Measurements from ENCODE around the gene CD96. TPM values are rescaled to one million over a fixed set of nuclear protein-coding genes. Genes with fewer than 3 reads are reported as not detected.

The CD96 gene, protein sequence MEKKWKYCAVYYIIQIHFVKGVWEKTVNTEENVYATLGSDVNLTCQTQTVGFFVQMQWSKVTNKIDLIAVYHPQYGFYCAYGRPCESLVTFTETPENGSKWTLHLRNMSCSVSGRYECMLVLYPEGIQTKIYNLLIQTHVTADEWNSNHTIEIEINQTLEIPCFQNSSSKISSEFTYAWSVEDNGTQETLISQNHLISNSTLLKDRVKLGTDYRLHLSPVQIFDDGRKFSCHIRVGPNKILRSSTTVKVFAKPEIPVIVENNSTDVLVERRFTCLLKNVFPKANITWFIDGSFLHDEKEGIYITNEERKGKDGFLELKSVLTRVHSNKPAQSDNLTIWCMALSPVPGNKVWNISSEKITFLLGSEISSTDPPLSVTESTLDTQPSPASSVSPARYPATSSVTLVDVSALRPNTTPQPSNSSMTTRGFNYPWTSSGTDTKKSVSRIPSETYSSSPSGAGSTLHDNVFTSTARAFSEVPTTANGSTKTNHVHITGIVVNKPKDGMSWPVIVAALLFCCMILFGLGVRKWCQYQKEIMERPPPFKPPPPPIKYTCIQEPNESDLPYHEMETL
- 80.2 TPM for total RNA-seq
- polyA plus RNA-seq: 27.0 TPM
- long read RNA-seq, donor 1: 0 reads
- long read RNA-seq, donor 2, full-length matches to known transcripts: 23 of 30 reads
- long read RNA-seq, donor 2, partial matches to known transcripts: 7 of 30 reads
- long read RNA-seq, donor 2, other reads (novel, unspliced or antisense): 0 of 30 reads
- long read RNA-seq, donor 3, full-length matches to known transcripts: 10 of 68 reads
- long read RNA-seq, donor 3, partial matches to known transcripts: 24 of 68 reads
- long read RNA-seq, donor 3, other reads (novel, unspliced or antisense): 34 of 68 reads
- long read RNA-seq, donor 4, full-length matches to known transcripts: 4 of 23 reads
- long read RNA-seq, donor 4, partial matches to known transcripts: 19 of 23 reads
- long read RNA-seq, donor 4, other reads (novel, unspliced or antisense): 0 of 23 reads
- long read RNA-seq, donor 5, full-length matches to known transcripts: 8 of 60 reads
- long read RNA-seq, donor 5, partial matches to known transcripts: 52 of 60 reads
- long read RNA-seq, donor 5, other reads (novel, unspliced or antisense): 0 of 60 reads
- long read RNA-seq, donor 6, full-length matches to known transcripts: 5 of 19 reads
- long read RNA-seq, donor 6, partial matches to known transcripts: 14 of 19 reads
- long read RNA-seq, donor 6, other reads (novel, unspliced or antisense): 0 of 19 reads
- long read RNA-seq, donor 7, full-length matches to known transcripts: 11 of 53 reads
- long read RNA-seq, donor 7, partial matches to known transcripts: 42 of 53 reads
- long read RNA-seq, donor 7, other reads (novel, unspliced or antisense): 0 of 53 reads
- long read RNA-seq, donor 8, full-length matches to known transcripts: 2 of 2 reads
- long read RNA-seq, donor 8, partial matches to known transcripts: 0 of 2 reads
- long read RNA-seq, donor 8, other reads (novel, unspliced or antisense): 0 of 2 reads
- long read RNA-seq, donor 9: 0 reads
- long read RNA-seq, donor 10, full-length matches to known transcripts: 6 of 13 reads
- long read RNA-seq, donor 10, partial matches to known transcripts: 7 of 13 reads
- long read RNA-seq, donor 10, other reads (novel, unspliced or antisense): 0 of 13 reads

DNA sequence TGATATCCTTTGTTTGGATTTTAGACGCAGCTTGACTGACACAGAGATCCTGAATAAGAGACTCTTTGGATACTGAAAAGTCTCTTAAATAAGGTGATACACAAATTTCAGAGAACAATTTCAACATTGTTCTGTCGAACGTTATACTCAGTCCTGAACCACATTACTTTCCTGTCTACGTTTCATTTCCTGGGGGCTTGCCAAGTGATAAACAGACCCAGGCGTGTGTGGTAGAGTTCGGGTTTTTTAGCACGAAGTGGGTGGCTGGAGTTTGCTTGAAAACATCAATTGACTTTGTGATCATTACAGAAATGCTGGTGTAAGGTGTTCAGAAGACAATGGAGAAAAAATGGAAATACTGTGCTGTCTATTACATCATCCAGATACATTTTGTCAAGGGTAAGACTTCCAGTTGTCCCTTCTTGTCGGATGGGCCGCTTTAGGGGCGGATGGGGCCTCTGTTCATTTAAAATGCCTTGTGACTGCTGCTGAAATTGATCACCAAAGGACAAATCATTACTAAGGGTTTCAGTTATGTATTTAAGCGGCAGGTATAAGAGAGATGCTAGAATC lies at the start of gene CD96:
TSS of gene CD96 (plus strand) at position 287 of the 573 bp plus-strand sequence. CDS start at position 339, 52 bp downstream.
- Histone ChIP-seq H3K4me1 (ENCODE audit: control insufficient read depth in 2 of 2, insufficient read depth in 2 of 2, low read length in 2 of 2) (peaks cover 12 to 51% of the 10 kb centered on the region in 2 donors), H3K27ac (ENCODE audit: low read depth in 1 of 2, low read length in 1 of 2) (peak within 1 kb of the TSS; percentile 73 to 90), H3K9me3 (ENCODE audit: control insufficient read depth in 2 of 2, insufficient read depth in 1 of 2, low read length in 1 of 2) (no peaks in the 10 kb centered on the region), H3K36me3 (ENCODE audit: control insufficient read depth in 2 of 2, insufficient read depth in 2 of 2, low read length in 1 of 2) (peaks cover 0 to 12% of the 10 kb centered on the region in 2 donors), H3K4me3 (ENCODE audit: low read length in 2 of 2) (peak within 1 kb of the TSS; percentile 52 to 57), H3K27me3 (ENCODE audit: control insufficient read depth in 2 of 2, insufficient read depth in 1 of 2, low read length in 1 of 2) (no peaks in the 10 kb centered on the region)
- WGBS: 28% methylated on average over 11 of the region's 11 CpGs
- peak in 7 of 9 donors; percentile 64 to 90 (median 71) for DNase-seq (ENCODE audit: low read depth in 6 of 9, low spot score in 9 of 9)

DNA sequence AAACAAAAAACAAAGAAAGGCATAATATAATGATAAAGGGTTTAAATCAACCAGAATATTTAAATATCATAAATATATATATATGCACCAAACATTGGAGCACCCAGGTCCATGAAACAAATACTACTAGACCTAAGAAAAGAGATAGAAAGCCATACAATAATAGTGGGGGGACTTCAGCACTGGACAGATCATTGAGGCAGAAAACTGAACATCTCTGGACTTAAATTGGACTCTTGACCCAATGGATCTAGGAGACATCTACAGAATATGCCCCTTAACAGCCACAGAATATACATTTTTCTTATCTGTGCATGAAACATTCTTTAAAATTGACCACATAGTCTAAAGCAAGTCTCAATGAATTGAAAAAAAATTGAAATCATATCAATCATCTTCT lies 48.7 kb upstream of the CD96 start:
- Histone ChIP-seq H3K4me3 (ENCODE audit: low read length in 2 of 2) (no peak overlapping the region), H3K4me1 (ENCODE audit: control insufficient read depth in 2 of 2, insufficient read depth in 2 of 2, low read length in 2 of 2) (no peaks in the 10 kb centered on the region), H3K9me3 (ENCODE audit: control insufficient read depth in 2 of 2, insufficient read depth in 1 of 2, low read length in 1 of 2) (no peaks in the 10 kb centered on the region)

DNA sequence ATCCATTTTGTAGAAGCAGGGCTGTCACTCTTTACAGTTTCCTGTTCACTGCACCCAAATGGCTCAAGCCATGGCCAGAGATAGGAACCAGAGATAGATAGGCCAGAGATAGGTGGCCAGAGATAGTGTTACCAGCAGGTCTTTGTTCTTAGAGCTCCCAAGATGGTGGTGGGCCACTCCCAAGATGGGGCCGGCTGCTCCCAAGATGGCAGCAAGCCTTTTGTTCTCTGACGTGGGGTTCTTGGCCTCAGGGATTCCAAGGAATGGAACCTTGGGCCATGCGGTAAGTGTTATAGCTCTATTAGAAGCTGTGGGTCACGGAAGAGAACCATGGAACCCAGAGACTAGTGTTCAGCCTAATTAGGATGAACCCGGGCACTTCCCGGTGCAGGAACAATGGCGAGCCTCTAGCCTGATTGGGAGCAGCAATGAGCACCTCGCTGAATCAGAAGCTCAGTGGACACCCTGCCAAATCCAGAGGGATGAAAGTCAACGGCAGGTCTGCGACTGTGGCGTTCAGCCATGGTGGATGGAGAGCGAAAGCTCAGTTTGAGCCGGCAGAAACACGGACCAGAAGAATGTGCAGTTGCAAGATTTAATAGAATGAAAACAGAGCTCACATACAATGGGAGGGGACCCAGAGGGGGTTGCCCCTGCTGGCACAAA lies 45.0 kb upstream of the CD96 start:
- no peaks in the 10 kb centered on the region for H3K4me1 ChIP-seq (ENCODE audit: control insufficient read depth in 2 of 2, insufficient read depth in 2 of 2, low read length in 2 of 2)
- H3K4me3 ChIP-seq (ENCODE audit: low read length in 2 of 2): no peak overlapping the region
- H3K9me3 ChIP-seq (ENCODE audit: control insufficient read depth in 2 of 2, insufficient read depth in 1 of 2, low read length in 1 of 2): no peaks in the 10 kb centered on the region
- no peaks in the 10 kb centered on the region for H3K36me3 ChIP-seq (ENCODE audit: control insufficient read depth in 2 of 2, insufficient read depth in 2 of 2, low read length in 1 of 2)
- no peaks in the 10 kb centered on the region for H3K27me3 ChIP-seq (ENCODE audit: control insufficient read depth in 2 of 2, insufficient read depth in 1 of 2, low read length in 1 of 2)
- no peak overlapping the region for H3K27ac ChIP-seq (ENCODE audit: low read depth in 1 of 2, low read length in 1 of 2)
- no peak for DNase-seq (ENCODE audit: low read depth in 6 of 9, low spot score in 9 of 9)
- WGBS: 95% methylated on average over 14 of the region's 14 CpGs

More for the DNA sequence above, 48.7 kb upstream of the CD96 start:
- DNase-seq (ENCODE audit: low read depth in 6 of 9, low spot score in 9 of 9): no peak
- no peaks in the 10 kb centered on the region for H3K36me3 ChIP-seq (ENCODE audit: control insufficient read depth in 2 of 2, insufficient read depth in 2 of 2, low read length in 1 of 2)
- H3K27me3 ChIP-seq (ENCODE audit: control insufficient read depth in 2 of 2, insufficient read depth in 1 of 2, low read length in 1 of 2): no peaks in the 10 kb centered on the region
- H3K27ac ChIP-seq (ENCODE audit: low read depth in 1 of 2, low read length in 1 of 2): no peak overlapping the region

DNA sequence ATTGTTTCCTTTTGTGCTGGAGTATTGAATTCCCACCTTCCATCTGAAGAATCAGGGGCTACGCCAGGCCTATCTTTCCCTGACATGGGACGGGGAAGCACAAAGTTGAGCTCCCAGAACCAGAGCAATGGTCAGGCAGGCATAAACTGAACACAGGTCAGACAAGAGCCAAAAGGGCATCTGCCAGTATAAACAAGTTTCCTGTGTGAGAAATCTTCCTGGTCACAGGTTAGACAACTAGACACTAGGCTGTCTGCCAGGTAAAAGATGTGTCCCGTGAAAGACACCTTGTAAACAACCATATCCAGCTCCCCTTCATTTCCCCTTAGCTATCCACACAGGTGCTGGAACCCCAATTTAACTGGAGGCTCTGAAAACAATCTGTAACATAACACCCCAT lies 44.0 kb upstream of the CD96 start:
- no peaks in the 10 kb centered on the region for H3K36me3 ChIP-seq (ENCODE audit: control insufficient read depth in 2 of 2, insufficient read depth in 2 of 2, low read length in 1 of 2)
- no peak for DNase-seq (ENCODE audit: low read depth in 6 of 9, low spot score in 9 of 9)
- H3K4me1 ChIP-seq (ENCODE audit: control insufficient read depth in 2 of 2, insufficient read depth in 2 of 2, low read length in 2 of 2): no peaks in the 10 kb centered on the region
- 91% methylated on average over 3 of the region's 3 CpGs for WGBS
- no peak overlapping the region for H3K27ac ChIP-seq (ENCODE audit: low read depth in 1 of 2, low read length in 1 of 2)
- no peaks in the 10 kb centered on the region for H3K9me3 ChIP-seq (ENCODE audit: control insufficient read depth in 2 of 2, insufficient read depth in 1 of 2, low read length in 1 of 2)
- no peaks in the 10 kb centered on the region for H3K27me3 ChIP-seq (ENCODE audit: control insufficient read depth in 2 of 2, insufficient read depth in 1 of 2, low read length in 1 of 2)
- no peak overlapping the region for H3K4me3 ChIP-seq (ENCODE audit: low read length in 2 of 2)

DNA sequence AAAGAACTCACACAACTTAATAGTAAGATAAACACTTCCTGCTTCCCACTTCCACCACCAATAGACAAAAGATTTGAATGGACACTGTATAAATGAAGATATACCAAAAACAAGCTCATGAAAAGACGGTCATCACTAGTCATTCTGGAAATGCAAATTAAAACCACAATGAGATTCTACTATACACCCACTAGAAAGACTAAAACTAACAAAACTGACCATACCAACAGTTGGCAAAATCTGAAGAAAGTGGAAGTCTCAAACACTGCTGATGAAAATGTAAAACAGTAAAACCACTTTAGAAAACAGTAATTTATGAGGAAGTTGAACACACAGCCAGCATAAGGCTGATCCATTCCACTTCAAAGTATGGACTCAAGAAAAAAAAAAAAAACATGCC lies 35.6 kb upstream of the CD96 start:
- Histone ChIP-seq H3K36me3 (ENCODE audit: control insufficient read depth in 2 of 2, insufficient read depth in 2 of 2, low read length in 1 of 2) (no peaks in the 10 kb centered on the region), H3K27ac (ENCODE audit: low read depth in 1 of 2, low read length in 1 of 2) (no peak overlapping the region), H3K4me1 (ENCODE audit: control insufficient read depth in 2 of 2, insufficient read depth in 2 of 2, low read length in 2 of 2) (no peaks in the 10 kb centered on the region), H3K27me3 (ENCODE audit: control insufficient read depth in 2 of 2, insufficient read depth in 1 of 2, low read length in 1 of 2) (no peaks in the 10 kb centered on the region), H3K4me3 (ENCODE audit: low read length in 2 of 2) (no peak overlapping the region), H3K9me3 (ENCODE audit: control insufficient read depth in 2 of 2, insufficient read depth in 1 of 2, low read length in 1 of 2) (no peaks in the 10 kb centered on the region)
- WGBS: 99% methylated on average over 1 of the region's 1 CpG
- no peak for DNase-seq (ENCODE audit: low read depth in 6 of 9, low spot score in 9 of 9)

DNA sequence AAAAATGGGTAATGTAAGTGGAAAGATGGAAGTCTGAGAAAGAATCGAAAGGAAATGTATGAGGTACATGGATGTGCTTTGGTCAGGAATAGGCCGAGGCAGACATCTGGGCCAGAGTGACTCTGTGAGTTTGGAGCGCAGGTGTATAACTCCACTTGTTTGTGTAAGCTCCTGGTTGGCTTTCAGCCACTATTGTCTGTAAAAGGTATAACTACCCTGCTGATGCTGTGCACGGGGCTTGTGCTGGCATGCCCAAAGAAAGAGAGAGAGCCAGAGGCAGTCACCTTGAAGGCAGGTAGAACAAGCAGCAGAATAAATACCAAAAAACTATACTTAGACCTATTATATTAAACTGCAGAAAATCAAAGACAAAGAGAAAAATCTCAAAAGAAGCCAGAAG lies 32.7 kb upstream of the CD96 start:
- Histone ChIP-seq H3K27me3 (ENCODE audit: control insufficient read depth in 2 of 2, insufficient read depth in 1 of 2, low read length in 1 of 2) (no peaks in the 10 kb centered on the region), H3K36me3 (ENCODE audit: control insufficient read depth in 2 of 2, insufficient read depth in 2 of 2, low read length in 1 of 2) (no peaks in the 10 kb centered on the region), H3K4me1 (ENCODE audit: control insufficient read depth in 2 of 2, insufficient read depth in 2 of 2, low read length in 2 of 2) (no peaks in the 10 kb centered on the region), H3K27ac (ENCODE audit: low read depth in 1 of 2, low read length in 1 of 2) (no peak overlapping the region), H3K9me3 (ENCODE audit: control insufficient read depth in 2 of 2, insufficient read depth in 1 of 2, low read length in 1 of 2) (no peaks in the 10 kb centered on the region), H3K4me3 (ENCODE audit: low read length in 2 of 2) (no peak overlapping the region)
- WGBS: 97% methylated on average over 4 of the region's 4 CpGs
- DNase-seq (ENCODE audit: low read depth in 6 of 9, low spot score in 9 of 9): no peak

DNA sequence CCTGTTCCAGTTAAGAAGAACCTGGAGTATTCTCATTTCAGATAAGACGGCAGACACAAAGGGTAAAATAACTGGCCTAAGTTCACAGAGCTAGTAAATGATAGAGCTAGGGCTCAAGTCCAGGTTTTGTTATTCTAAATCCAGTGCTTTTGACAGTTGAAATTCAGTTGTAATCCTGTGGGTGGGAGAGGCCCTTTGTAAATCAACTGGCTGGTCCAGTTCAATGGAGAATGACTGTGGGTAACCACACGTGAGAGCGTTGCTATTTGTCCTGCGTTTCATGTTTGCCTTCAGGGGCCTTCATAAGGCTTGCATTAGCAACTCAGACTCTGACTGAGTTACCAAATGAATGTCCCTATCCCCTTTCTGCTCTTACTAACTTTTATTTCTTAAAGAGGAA lies 24.2 kb upstream of the CD96 start:
- Histone ChIP-seq H3K4me1 (ENCODE audit: control insufficient read depth in 2 of 2, insufficient read depth in 2 of 2, low read length in 2 of 2) (no peaks in the 10 kb centered on the region), H3K27ac (ENCODE audit: low read depth in 1 of 2, low read length in 1 of 2) (no peak overlapping the region), H3K27me3 (ENCODE audit: control insufficient read depth in 2 of 2, insufficient read depth in 1 of 2, low read length in 1 of 2) (no peaks in the 10 kb centered on the region), H3K4me3 (ENCODE audit: low read length in 2 of 2) (no peak overlapping the region), H3K36me3 (ENCODE audit: control insufficient read depth in 2 of 2, insufficient read depth in 2 of 2, low read length in 1 of 2) (no peaks in the 10 kb centered on the region), H3K9me3 (ENCODE audit: control insufficient read depth in 2 of 2, insufficient read depth in 1 of 2, low read length in 1 of 2) (no peaks in the 10 kb centered on the region)
- no peak for DNase-seq (ENCODE audit: low read depth in 6 of 9, low spot score in 9 of 9)
- WGBS: 96% methylated on average over 4 of the region's 4 CpGs

Measured in thymus (tissue), 14 donors.